ENCODE measurements around the gene SCTR.

The SCTR gene

DNA sequence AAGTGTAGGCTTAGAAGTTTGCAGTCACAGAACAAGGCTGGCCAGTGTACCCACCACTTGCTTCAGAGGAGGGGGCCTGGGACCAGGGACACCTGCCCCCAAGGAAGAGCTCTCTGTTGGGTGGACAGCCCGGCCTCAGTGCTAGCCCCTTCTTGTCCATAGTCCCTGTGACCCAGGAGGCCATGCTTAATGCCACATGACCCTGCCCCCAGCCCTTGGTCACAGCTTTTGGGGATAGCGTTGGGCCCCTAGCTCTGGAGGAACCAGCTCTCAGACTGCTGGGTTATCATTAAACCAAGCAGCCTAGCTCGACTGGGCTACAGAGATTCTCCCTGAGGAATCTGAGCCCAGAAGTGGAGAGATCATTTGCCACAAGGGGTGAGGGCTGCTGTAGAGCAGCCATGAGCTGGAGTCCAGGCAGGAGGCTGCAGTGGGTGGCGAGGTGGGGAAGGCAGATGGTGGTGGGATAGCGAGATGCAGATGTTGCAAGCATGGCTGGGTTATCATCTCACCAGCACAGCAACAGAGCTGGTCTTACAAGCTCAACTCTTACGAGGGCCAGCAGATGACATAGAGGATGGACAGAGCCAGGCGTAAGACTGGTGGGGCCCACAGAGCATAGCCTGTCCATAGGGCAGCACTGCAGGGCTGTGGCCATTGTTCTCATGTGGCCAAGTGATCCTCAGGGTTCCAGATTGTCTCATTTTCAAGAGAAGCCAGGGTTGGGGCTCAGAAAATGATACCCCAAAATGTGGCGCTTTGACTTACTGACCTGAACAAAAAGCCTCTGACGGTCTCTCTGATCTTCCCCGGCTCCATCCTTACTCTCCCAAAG lies 99.8 kb downstream of the SCTR start:
- Histone ChIP-seq H3K27me3 (ENCODE audit: control insufficient read depth, insufficient read depth, low read length) (no peaks in the 10 kb centered on the region), H3K27ac (ENCODE audit: low read length) (no peak overlapping the region), H3K4me1 (ENCODE audit: control insufficient read depth, insufficient read depth, low read length) (0 out of 2 replicates have a peak, but pooled peaks cover 2% of the 10 kb centered on the region), H3K4me3 (ENCODE audit: low read length) (no peak overlapping the region), H3K9me3 (ENCODE audit: control insufficient read depth, insufficient read depth, low read length) (peaks cover 4% of the 10 kb centered on the region), H3K36me3 (ENCODE audit: control insufficient read depth, insufficient read depth, low read length) (no peaks in the 10 kb centered on the region)
- no CpG with 5 or more reads among the region's 10 CpGs for WGBS (ENCODE audit: insufficient coverage, insufficient read length)
- DNase-seq (ENCODE audit: low read depth, low spot score) = no peak

DNA sequence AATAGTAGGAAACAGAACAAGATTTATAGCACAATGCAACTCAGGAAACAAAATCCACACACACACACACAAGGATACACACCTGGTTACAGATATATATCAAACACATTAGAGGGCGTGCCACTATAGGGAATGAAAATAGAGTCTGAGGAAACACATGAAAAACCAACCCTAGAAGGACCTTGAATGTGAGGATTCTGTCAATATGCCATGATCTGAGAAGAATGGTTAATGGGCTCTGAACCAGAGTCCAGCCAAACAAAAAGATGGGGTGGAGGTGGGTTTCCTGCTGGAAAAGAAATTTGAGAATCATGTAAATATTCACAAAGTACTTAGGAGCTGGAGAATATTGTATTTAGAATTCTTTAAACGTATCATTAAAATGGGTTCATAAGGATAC lies 100.5 kb downstream of the SCTR start:
- H3K36me3 ChIP-seq (ENCODE audit: control insufficient read depth, insufficient read depth, low read length) = no peaks in the 10 kb centered on the region
- no peaks in the 10 kb centered on the region for H3K27me3 ChIP-seq (ENCODE audit: control insufficient read depth, insufficient read depth, low read length)
- no peak overlapping the region for H3K4me3 ChIP-seq (ENCODE audit: low read length)
- DNase-seq (ENCODE audit: low read depth, low spot score) = no peak
- H3K4me1 ChIP-seq (ENCODE audit: control insufficient read depth, insufficient read depth, low read length) = 0 out of 2 replicates have a peak, but pooled peaks cover 2% of the 10 kb centered on the region
- no CpG with 5 or more reads among the region's 2 CpGs for WGBS (ENCODE audit: insufficient coverage, insufficient read length)
- H3K27ac ChIP-seq (ENCODE audit: low read length) = no peak overlapping the region
- peaks cover 4% of the 10 kb centered on the region for H3K9me3 ChIP-seq (ENCODE audit: control insufficient read depth, insufficient read depth, low read length)

DNA sequence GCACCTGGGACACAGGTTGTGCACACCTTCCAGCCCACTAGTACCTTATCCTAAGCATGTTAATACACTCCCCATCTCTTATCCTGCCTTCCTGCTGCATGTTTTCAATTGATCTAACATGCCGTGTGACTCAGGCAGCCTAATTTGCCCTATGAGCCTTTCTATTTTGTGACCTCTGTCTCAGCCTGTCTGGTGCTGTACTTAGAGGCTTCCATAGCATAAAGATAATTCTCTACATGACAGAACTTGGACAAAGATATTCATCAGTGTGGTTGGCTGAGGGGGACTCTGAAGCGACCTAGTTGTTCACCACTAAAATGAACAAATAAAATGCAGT lies 101.2 kb downstream of the SCTR start:
- H3K4me1 ChIP-seq (ENCODE audit: control insufficient read depth, insufficient read depth, low read length) = 0 out of 2 replicates have a peak, but pooled peaks cover 2% of the 10 kb centered on the region
- H3K4me3 ChIP-seq (ENCODE audit: low read length) = no peak overlapping the region
- no peak for DNase-seq (ENCODE audit: low read depth, low spot score)
- H3K36me3 ChIP-seq (ENCODE audit: control insufficient read depth, insufficient read depth, low read length) = no peaks in the 10 kb centered on the region
- peaks cover 4% of the 10 kb centered on the region for H3K9me3 ChIP-seq (ENCODE audit: control insufficient read depth, insufficient read depth, low read length)
- no peak overlapping the region for H3K27ac ChIP-seq (ENCODE audit: low read length)
- no peaks in the 10 kb centered on the region for H3K27me3 ChIP-seq (ENCODE audit: control insufficient read depth, insufficient read depth, low read length)
- no CpG with 5 or more reads among the region's 2 CpGs for WGBS (ENCODE audit: insufficient coverage, insufficient read length)

GRCh38 chr2:119422360-119423107 lies 101.7 kb downstream of the SCTR start:
- 0 out of 2 replicates have a peak, but pooled peaks cover 2% of the 10 kb centered on the region for H3K4me1 ChIP-seq (ENCODE audit: control insufficient read depth, insufficient read depth, low read length)
- peaks cover 4% of the 10 kb centered on the region for H3K9me3 ChIP-seq (ENCODE audit: control insufficient read depth, insufficient read depth, low read length)
- no peak for DNase-seq (ENCODE audit: low read depth, low spot score)
- WGBS (ENCODE audit: insufficient coverage, insufficient read length) = no CpG with 5 or more reads among the region's 7 CpGs
- H3K27ac ChIP-seq (ENCODE audit: low read length) = no peak overlapping the region
- no peak overlapping the region for H3K4me3 ChIP-seq (ENCODE audit: low read length)
- no peaks in the 10 kb centered on the region for H3K36me3 ChIP-seq (ENCODE audit: control insufficient read depth, insufficient read depth, low read length)
- no peaks in the 10 kb centered on the region for H3K27me3 ChIP-seq (ENCODE audit: control insufficient read depth, insufficient read depth, low read length)

DNA sequence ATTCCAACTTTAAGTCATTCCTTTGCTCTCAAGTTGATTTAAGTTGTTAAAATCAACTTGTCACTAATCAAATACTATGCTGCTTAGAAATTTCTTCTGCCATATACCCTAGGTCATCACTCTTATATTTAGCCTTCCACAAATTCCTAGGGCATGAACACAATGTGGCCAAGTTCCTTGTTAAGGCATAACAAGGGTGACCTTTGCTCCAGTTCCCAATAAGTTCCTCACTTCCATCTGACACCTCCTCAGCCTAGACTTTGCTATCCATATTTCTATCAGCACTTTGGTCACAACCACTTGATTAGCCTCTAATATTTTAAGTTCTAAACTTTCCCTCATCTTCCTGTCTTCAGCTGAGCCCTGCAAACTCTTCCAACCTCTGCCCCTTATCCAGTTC lies 102.5 kb downstream of the SCTR start:
- Histone ChIP-seq H3K9me3 (ENCODE audit: control insufficient read depth, insufficient read depth, low read length) (peaks cover 4% of the 10 kb centered on the region), H3K4me3 (ENCODE audit: low read length) (no peak overlapping the region), H3K27ac (ENCODE audit: low read length) (no peak overlapping the region), H3K27me3 (ENCODE audit: control insufficient read depth, insufficient read depth, low read length) (no peaks in the 10 kb centered on the region), H3K4me1 (ENCODE audit: control insufficient read depth, insufficient read depth, low read length) (no peaks in the 10 kb centered on the region), H3K36me3 (ENCODE audit: control insufficient read depth, insufficient read depth, low read length) (no peaks in the 10 kb centered on the region)
- DNase-seq (ENCODE audit: low read depth, low spot score) = no peak

DNA sequence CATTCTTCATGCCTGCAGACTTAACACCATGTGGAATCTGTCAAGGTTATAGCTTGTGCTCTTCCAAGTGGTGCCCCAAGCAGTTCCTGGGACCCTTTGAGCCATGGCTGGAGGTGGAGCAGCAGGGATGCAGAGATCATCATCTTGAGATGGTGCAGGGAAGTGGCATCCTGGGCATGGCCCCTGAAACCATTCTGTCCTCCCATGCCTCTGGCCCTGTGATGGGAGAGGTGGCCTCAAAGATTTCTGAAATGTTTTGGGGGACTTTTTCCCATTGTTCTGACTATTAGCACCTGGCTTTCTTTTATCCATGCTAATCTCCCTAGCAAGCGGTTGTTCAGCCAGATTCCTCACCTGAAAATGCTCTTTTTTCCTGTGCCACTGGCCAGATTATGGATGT lies 103.0 kb downstream of the SCTR start:
- Histone ChIP-seq H3K9me3 (ENCODE audit: control insufficient read depth, insufficient read depth, low read length) (peaks cover 4% of the 10 kb centered on the region), H3K27ac (ENCODE audit: low read length) (no peak overlapping the region), H3K4me3 (ENCODE audit: low read length) (no peak overlapping the region), H3K27me3 (ENCODE audit: control insufficient read depth, insufficient read depth, low read length) (no peaks in the 10 kb centered on the region), H3K4me1 (ENCODE audit: control insufficient read depth, insufficient read depth, low read length) (no peaks in the 10 kb centered on the region), H3K36me3 (ENCODE audit: control insufficient read depth, insufficient read depth, low read length) (no peaks in the 10 kb centered on the region)
- no peak for DNase-seq (ENCODE audit: low read depth, low spot score)
- no CpG with 5 or more reads among the region's 1 CpG for WGBS (ENCODE audit: insufficient coverage, insufficient read length)

- Histone ChIP-seq H3K27me3 (ENCODE audit: control insufficient read depth, insufficient read depth, low read length) (no peaks in the 10 kb centered on the region), H3K4me1 (ENCODE audit: control insufficient read depth, insufficient read depth, low read length) (no peaks in the 10 kb centered on the region), H3K9me3 (ENCODE audit: control insufficient read depth, insufficient read depth, low read length) (peaks cover 4% of the 10 kb centered on the region), H3K4me3 (ENCODE audit: low read length) (no peak overlapping the region), H3K27ac (ENCODE audit: low read length) (no peak overlapping the region), H3K36me3 (ENCODE audit: control insufficient read depth, insufficient read depth, low read length) (no peaks in the 10 kb centered on the region)
- no CpG with 5 or more reads among the region's 1 CpG for WGBS (ENCODE audit: insufficient coverage, insufficient read length)
- no peak for DNase-seq (ENCODE audit: low read depth, low spot score)
These were observed 104.3 kb downstream of the SCTR start for GRCh38 chr2:119419803-119420508.

DNA sequence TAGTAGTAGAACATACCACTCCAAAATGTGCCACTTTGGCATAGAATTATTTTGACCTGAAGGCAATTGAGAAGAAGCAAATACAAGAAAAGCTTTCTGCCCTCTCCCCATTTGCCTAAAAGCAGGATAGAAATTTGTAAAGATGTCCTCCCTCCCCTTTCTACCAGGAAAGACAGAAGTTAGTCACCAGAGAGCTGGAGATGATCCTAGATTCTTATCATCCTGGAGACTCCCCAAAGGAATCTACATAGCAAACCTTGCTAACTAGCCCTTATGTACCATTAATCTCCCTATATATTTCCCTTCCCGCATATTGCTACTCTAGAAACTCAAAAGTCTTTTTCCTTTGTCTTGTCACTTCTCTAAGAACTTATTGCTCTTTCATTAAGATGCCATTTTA lies 105.2 kb downstream of the SCTR start:
- Histone ChIP-seq H3K27ac (ENCODE audit: low read length) (no peak overlapping the region), H3K36me3 (ENCODE audit: control insufficient read depth, insufficient read depth, low read length) (no peaks in the 10 kb centered on the region), H3K27me3 (ENCODE audit: control insufficient read depth, insufficient read depth, low read length) (no peaks in the 10 kb centered on the region), H3K4me3 (ENCODE audit: low read length) (no peak overlapping the region), H3K4me1 (ENCODE audit: control insufficient read depth, insufficient read depth, low read length) (no peaks in the 10 kb centered on the region), H3K9me3 (ENCODE audit: control insufficient read depth, insufficient read depth, low read length) (peaks cover 4% of the 10 kb centered on the region)
- no peak for DNase-seq (ENCODE audit: low read depth, low spot score)
- 100% methylated on average over 1 of the region's 1 CpG for WGBS (ENCODE audit: insufficient coverage, insufficient read length)

DNA sequence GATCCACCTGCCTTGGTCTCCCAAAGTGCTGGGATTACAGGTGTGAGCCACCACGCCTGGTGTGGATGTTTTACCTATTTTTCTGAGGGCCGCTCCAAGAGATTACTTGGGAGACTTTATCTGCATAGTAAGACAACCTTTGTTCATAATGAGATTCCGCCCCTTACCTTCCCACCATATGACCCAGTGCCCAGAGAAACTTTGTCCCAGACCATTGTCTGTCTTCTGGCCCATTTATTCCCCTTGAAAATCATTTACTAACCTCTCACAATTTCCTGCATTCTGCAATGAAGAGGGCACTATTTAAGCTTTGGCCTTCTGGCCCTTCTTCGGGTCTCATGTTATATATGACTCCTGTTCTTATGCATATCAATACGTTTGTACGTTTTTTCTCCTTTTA lies 106.4 kb downstream of the SCTR start:
- Histone ChIP-seq H3K9me3 (ENCODE audit: control insufficient read depth, insufficient read depth, low read length) (peaks cover 4% of the 10 kb centered on the region), H3K4me3 (ENCODE audit: low read length) (no peak overlapping the region), H3K27me3 (ENCODE audit: control insufficient read depth, insufficient read depth, low read length) (no peaks in the 10 kb centered on the region), H3K36me3 (ENCODE audit: control insufficient read depth, insufficient read depth, low read length) (no peaks in the 10 kb centered on the region), H3K27ac (ENCODE audit: low read length) (no peak overlapping the region), H3K4me1 (ENCODE audit: control insufficient read depth, insufficient read depth, low read length) (no peaks in the 10 kb centered on the region)
- no CpG with 5 or more reads among the region's 6 CpGs for WGBS (ENCODE audit: insufficient coverage, insufficient read length)
- DNase-seq (ENCODE audit: low read depth, low spot score) = no peak

DNA sequence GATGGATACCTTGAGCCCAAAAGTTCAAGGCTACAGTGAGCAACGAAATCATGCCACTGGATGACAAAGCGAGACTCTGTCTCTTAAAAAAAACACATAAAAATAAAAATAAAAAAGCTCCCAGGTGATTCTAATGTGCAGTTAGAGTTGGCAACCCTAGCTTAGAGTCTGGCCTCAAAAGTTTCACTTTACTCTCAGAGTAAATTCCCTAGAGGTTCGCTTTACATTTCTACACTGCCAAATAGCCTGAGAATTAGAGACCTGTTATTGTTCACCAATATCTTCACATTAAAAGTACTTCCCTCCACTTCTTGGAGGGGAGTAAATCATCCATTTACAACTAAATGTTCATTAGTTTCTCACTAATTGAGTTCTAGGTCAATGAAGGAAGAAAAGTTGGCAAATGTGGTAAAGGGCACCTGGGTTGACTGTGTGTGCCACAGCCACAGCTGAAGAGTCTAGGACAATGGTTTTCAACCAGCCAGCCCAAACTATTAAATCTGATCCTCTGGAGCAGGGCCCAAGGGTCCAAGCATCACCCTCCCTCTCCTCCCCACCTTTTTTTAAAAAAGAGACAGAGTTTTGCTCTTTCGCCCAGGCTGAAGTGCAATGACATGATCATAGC lies 107.9 kb downstream of the SCTR start:
- Histone ChIP-seq H3K27me3 (ENCODE audit: control insufficient read depth, insufficient read depth, low read length) (no peaks in the 10 kb centered on the region), H3K4me1 (ENCODE audit: control insufficient read depth, insufficient read depth, low read length) (no peaks in the 10 kb centered on the region), H3K36me3 (ENCODE audit: control insufficient read depth, insufficient read depth, low read length) (no peaks in the 10 kb centered on the region), H3K27ac (ENCODE audit: low read length) (no peak overlapping the region), H3K9me3 (ENCODE audit: control insufficient read depth, insufficient read depth, low read length) (peaks cover 4% of the 10 kb centered on the region), H3K4me3 (ENCODE audit: low read length) (no peak overlapping the region)
- no peak for DNase-seq (ENCODE audit: low read depth, low spot score)
- no CpG with 5 or more reads among the region's 4 CpGs for WGBS (ENCODE audit: insufficient coverage, insufficient read length)
